Measurements from ENCODE around the gene ORC1. TPM values are rescaled to one million over a fixed set of nuclear protein-coding genes. Genes with fewer than 3 reads are reported as not detected.

The ORC1 gene
- total RNA-seq, 1 experiment from 2014 or later = 32.6 TPM

DNA sequence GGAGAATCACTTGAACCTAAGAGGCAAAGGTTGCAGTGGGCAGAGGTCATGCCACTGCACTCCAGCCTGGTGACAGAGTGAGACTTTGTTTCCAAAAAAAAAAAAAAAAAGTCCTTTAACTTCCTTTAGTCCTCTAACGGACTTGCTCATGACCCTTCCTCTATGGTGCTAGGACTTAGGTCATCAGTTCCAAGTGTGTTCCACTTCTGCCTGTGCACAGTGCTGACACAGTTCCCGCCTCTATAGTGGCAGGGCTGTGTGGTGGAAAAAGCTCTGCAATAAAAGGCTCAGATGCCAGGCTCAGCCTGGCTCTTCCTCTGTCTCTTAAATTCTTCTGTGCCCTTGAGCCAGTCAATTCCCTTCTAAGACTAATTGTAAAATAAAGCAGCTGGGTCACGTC, 60.2 kb downstream of the ORC1 start:
- no peak for DNase-seq (ENCODE audit: low read depth)

DNA sequence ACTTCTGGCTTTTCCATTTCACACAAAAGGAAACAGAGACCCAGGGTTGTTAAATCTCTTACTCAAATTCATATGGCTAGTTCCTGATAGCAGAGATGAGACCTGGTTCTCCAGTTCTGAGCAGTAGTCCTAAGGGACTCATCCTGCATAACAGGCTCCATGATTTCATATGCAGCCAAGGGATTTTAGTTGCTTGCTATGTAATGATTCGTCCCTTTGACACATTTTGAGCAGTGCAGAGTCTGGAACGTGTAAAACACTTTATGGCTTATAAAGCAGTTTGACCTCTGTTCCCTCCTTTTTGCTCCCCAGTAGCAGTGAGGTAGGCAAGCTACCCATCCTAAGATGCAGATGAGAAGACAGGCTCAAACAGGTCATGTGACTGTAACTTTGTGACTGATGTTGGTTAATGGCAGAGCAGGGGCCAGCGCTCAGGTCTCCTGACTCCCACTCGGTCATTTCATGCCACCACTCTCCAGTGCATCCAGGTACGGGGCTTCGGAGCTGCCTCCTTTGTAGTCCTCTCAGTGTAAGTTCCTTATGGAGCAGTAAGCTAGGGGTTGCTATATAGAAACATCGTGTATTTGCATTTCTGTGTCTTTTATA, 62.5 kb downstream of the ORC1 start:
- no peak for DNase-seq (ENCODE audit: low read depth)

DNA sequence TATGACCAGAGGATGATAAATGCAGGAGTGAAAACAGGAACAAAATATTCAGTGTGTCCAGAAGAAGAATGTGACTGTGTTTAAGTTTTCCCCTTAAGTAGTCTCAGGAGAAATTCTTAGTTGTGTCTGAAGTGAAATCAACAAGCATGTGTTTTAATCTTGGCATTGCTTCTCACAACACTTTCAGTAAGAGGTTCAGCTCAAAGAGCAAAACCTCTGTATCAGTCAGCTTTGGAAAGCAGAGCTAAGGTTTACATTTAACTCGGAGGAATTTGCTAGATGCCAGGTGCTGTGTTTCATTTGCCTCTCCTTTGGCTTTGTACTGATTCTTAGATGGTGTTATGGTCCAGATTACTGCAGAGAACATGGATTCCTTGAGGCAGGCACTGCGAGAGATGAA, 66.8 kb downstream of the ORC1 start:
- DNase-seq (ENCODE audit: low read depth) = no peak

DNA sequence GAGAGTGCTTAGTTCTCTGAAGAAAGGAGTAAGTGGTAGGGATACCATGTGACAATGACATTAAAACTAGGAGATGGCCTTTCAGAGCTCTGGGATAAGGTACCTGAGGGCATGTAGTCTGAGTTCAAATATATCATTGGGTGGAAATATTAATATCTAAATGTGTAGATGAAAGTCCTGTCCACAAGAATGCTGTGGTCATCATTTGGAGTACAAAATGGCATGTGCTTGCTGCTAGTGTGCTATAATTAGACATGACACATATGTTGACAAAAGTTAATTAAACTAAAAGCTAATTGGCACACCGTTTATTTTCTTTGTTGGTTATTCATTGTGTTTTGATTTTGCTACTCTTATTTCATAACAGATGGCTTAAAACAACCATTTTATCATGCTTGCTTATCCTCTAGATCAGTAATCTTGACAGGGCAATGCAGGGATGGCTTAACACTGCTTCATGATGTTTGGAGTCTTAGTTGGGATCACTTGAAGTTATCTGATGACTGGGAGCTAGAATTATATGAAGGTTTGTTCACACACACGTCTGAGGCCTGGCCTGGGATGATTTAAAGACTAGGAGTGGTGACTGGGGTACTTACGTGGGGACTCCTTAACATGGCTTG, 69.2 kb downstream of the ORC1 start:
- no peak for DNase-seq (ENCODE audit: low read depth)

DNA sequence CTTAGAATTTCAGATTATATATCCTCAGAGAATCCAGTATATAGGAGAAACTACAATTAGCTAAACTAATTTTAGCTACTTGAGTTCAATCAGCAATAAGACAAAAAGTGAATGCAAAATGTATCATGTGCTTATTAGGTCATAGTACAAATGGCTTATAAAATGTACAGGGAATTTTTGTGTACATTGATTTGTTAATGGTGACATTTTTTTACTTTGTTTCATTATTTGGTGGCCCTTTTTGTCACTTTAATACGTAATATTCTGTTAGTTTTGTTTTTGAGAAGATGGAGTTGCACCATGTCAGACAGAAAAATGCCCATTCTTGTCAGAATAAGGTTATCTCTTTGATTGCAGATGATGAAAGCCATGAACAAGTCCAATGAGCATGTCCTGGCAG, 71.8 kb downstream of the ORC1 start:
- DNase-seq (ENCODE audit: low read depth) = no peak

DNA sequence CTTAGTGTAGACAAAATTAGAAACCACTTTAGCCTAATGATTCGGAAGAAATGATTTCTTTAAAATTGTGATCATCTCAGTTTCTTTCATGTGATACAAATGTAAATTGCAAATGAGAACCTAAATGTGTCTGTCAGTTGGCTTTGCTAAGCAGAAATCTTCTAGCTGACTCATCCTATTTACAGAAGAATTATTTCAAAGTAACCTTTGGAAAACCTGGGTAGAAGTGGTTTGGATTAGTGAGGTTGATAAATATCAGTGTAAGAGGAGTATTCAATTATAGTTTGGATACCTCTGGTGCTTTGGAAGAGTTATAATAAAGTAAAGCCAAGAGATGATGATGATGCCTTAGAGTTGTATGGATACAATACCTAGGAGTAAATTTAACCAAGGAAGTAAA, 75.6 kb downstream of the ORC1 start:
- no peak for DNase-seq (ENCODE audit: low read depth)

DNA sequence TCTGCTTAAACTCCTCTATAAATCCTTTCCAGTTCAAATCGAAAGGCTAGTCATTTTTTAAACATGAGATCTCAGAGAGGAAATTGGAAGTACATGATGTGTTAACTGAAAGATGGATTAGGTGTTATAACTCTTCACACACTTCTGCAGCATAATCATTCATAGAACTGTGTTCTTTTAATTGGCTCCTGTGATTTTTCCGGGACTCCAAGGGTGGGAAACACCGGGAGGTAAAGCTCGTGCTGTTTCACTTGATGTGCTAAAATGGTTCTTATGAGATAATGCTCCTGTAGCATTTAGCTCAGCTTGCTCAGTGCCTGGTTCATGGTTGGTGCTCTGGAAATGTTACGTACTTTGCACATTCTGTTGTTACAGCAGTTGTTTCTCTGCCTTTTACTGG, 78.4 kb downstream of the ORC1 start:
- no peak for DNase-seq (ENCODE audit: low read depth)

DNA sequence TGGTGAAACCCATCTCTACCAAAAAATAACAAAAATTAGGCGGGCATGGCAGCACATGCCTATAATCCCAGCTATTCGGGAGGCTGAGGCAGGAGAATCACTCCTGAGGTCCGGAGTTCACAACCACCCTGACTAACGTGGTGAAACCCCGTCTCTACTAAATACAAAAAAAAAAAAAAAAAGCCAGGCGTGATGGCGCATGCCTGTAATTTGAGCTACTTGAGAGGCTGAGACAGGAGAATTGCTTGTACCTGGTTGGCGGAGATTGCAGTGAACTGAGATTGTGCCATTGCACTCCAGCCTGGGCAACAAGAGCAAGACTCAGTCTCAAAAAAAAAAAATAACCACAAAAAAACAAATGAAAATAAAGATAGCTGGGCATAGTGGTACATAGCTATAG, 80.5 kb downstream of the ORC1 start:
- DNase-seq (ENCODE audit: low read depth) = no peak

Other genes with a start within 250 kb of the ORC1 start
- 23.4 and 25.2 TPM in 2 replicates for gene CC2D1B, start 38.2 kb downstream of the ORC1 start, total RNA-seq (2014; rRNA removed; shearing (Covaris generic))
- 32.1 and 37.4 TPM in 2 replicates for gene PRPF38A, start 179 bp upstream of the ORC1 start, total RNA-seq (2014; rRNA removed; shearing (Covaris generic))
- gene TUT4, start 148.7 kb upstream of the ORC1 start, total RNA-seq (2014; rRNA removed; shearing (Covaris generic)) = 15.5 and 29.6 TPM in 2 replicates
- 12.7 and 25.4 TPM in 2 replicates for gene GPX7, start 197.9 kb upstream of the ORC1 start, total RNA-seq (2014; rRNA removed; shearing (Covaris generic))
- 0.17 TPM in 1 of 2 replicates, not detected in the other for gene SHISAL2A, start 228.7 kb upstream of the ORC1 start, total RNA-seq (2014; rRNA removed; shearing (Covaris generic))